SK-N-MC (cell line): Measurements from ENCODE around the gene MTAP.

Experiments
- EZH2 ChIP-seq: fragments of 200-600 bp; sonication (generic); IDR thresholded peaks from one replicate; pipeline ENCODE4 v1.6.1; 2017; ENCODE audit warnings: antibody characterized with exemption
- POLR2AphosphoS5 ChIP-seq: IDR thresholded peaks from 2 replicates; pipeline ENCODE4 v1.6.1; 2012; ENCODE audit warnings: mild to moderate bottlenecking, low read depth, low read length, borderline replicate concordance

DNA sequence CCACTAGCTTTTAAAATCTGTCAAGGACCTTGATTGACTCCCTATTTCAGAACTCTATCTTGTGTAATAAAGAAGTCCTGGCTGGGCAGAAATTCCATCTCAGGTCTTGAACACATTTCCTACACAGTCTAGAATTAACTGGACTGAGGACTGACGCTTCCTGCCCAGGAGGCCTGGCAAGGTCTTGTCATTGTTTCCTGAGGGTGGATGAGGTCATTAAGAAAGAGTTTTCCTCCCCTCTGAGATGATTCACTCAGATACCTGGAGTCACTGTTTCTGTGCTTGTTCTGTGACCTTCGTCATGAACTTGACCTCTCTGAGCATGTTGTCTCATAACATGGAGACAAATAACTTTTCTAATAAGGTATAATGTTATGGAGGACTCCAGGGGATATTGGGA lies 10.0 kb downstream of the MTAP start:
- TF ChIP-seq EZH2 (no peak), POLR2AphosphoS5 (no peak)
